ENCODE measurements around the gene CACNA1C.

The CACNA1C gene

DNA sequence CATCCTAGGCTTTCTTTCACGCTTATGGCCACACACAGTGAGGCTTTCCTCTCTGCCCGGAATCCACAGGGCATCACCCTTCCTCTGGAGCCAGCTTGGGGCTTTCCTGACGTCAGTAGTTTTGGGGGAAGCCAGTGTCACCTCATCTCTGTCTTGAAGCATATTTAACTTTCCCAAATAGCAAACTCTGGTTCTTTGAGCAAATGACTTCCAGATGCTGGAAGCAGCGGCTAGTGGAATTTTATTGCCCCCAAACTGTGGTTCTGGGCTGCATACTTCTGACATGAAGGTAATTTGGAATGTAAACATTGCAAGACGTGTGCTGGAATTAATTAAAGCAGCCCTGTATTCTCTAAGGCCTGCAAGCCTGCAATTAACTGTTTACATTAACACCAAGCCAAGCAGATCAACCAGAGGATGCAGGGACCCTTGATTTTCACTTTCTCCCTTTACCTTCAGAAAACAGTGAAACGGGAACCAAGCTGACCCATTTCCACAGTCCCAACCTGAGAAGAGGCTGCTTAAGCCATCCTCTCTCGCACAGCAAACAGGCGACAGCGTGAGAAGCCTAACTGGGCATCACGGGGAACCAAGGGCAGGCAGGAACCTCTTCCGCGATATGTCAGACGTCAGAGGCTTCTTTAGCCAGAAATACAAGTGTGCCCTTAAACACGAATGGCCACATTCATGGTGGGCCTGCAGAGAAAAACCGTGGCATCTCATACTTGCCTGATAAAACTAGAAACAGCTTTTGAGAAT, 258.4 kb downstream of the CACNA1C start:
- FAIRE-seq (no peak), DNase-seq (ENCODE audit: low spot score) (no peak)

GRCh38 chr12:2312175-2312574, 259.4 kb downstream of the CACNA1C start:
- FAIRE-seq: peak; percentile 9
- DNase-seq (ENCODE audit: low spot score): no peak

- no peak for DNase-seq (ENCODE audit: low spot score)
- no peak for FAIRE-seq
Measured at GRCh38 chr12:2312770-2313169, 260.0 kb downstream of the CACNA1C start.

DNA sequence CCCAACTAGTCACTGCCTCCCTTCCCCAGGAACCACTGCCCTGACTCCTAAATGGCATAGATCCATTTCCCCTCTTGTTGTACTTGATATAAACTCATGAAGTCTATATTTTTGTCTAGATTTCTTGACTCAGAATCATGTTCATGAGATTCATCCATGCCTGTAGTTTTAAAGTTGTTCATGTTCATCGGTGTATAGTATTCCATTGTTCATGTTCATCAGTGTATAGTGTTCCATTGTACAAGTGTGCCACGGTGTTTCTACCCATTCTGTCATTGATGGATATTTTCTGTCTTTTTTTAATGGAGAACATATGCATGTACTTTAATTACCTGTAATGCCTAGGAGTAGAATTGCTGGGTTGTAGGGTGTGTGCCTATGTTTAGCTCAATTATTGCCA, 261.7 kb downstream of the CACNA1C start:
- no peak for DNase-seq (ENCODE audit: low spot score)
- peak; percentile 56 for FAIRE-seq

DNA sequence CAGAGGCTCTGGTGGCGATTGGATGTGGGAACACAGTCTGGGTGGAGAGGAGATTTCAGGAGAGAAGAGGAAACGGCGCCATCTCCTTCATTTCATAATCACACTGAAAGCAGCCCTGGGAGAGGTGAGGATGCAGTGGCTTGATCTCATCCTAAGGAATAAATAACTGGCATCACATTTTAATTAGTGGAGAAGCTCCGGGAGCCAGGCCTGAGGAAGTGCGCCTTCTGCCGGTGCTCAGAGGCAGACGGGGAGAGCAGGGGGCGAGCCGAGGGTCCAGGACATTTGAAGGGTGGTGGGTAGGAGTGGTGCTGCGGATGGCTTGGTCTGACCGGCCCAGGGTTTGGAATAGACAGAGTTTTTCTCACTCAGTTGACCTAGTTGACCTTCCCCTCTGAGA, 265.0 kb downstream of the CACNA1C start:
- DNase-seq (ENCODE audit: low spot score) (no peak), FAIRE-seq (no peak)

GRCh38 chr12:2318286-2318685, 265.5 kb downstream of the CACNA1C start:
- peak; percentile 55 for FAIRE-seq

GRCh38 chr12:2319136-2319535, 266.3 kb downstream of the CACNA1C start:
- FAIRE-seq: peak; percentile 94
- no peak for DNase-seq (ENCODE audit: low spot score)

More at GRCh38 chr12:2318286-2318685, 265.5 kb downstream of the CACNA1C start:
- DNase-seq (ENCODE audit: low spot score): no peak

GRCh38 chr12:2319737-2320506, 267.1 kb downstream of the CACNA1C start:
- DNase-seq (ENCODE audit: low spot score): peak; percentile 79
- FAIRE-seq: peak; percentile 56

DNA sequence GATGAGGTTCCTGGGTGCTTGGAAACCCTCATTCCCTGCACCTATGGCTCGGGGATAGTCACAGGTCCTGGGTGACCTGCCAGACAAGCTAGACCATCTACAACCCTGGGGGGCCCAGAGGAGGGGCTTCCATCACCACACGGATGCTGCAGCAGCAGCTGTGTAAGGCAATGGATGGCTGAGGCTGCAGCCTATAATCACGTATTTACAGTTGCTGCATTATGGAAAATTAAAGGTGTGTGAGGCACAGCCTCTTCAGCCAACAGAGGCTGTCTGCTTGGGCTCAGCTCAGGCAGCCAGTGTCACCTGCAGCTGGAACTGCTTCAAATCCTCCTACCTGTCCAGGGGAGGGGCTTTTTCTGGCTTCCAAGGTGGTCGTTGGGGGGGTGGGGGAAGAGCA, 268.1 kb downstream of the CACNA1C start:
- DNase-seq (ENCODE audit: low spot score): no peak
- peak; percentile 17 for FAIRE-seq

DNA sequence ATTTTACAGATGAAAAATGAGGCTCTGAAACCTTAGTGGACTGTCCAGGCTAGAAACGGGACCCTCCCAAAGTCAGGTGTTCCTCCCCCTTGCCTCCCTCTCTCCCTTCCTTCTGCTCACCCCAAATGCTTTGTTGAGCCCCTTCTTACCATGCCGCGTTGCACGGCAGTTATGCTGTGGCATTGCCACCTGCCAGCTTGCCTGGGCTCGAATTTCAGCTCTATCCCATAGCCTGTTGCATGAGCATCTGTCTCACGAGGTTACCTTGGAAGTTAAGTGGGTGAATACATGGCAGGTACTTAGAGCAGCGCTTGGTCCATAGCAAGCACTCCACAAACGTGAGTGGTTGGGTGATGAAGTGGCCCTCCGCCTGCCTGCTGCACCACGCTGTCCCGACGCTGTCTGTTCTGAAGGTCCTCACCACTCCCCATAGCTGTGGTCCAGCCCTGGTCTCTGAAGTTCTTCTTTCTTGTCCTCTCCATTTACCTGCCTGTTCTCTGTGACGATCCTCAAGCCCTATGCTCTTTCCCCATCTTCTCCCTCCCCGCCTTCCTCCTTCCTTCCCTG, 269.9 kb downstream of the CACNA1C start:
- DNase-seq (ENCODE audit: low spot score): no peak
- peak; percentile 44 for FAIRE-seq

- peak; percentile 23 for FAIRE-seq
- DNase-seq (ENCODE audit: low spot score): no peak
Measured at GRCh38 chr12:2323532-2324255, 270.9 kb downstream of the CACNA1C start.

DNA sequence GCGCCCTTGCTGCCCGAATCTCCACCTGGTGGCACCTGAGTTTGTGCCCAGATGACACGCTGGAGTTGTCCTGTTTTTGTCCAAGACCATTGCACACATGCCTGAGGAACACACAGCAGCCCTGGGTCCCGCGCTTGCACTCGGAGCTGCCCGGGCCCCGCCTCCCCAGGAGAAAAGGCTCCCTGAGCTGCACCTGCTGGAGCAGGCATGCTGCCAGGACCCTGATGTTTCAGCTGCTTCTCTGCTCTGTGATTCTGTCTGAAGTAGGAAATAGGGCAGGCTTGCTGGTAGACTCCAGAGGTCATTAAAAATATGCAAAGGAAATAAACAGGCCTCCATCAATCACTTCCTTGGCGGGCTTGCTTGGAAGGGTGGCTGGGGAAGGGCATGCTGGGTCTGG, 271.6 kb downstream of the CACNA1C start:
- FAIRE-seq: no peak
- no peak for DNase-seq (ENCODE audit: low spot score)

DNA sequence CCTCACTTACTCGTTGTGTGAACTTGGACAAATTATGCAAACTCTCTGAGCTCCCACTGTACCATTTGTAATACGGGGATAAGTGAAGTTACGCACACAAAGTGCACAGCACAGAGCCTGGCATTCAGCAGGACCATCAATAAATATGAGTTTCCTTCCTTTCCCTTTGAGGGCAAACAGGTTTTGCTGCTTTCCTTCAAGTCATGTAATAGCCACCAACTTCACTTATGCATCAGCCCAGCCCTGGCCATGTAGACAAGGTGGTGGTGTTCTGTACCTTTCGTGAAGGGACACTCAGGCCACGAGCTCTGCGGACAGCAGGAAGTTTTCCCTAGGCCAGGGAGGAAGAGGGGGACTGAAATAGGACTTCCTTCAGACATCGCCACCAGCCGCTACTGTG, 272.7 kb downstream of the CACNA1C start:
- DNase-seq (ENCODE audit: low spot score) (no peak), FAIRE-seq (peak; percentile 78)

- DNase-seq (ENCODE audit: low spot score): no peak
- FAIRE-seq: no peak
Measured at GRCh38 chr12:2326470-2326869, 273.7 kb downstream of the CACNA1C start.

- DNase-seq (ENCODE audit: low spot score) (no peak), FAIRE-seq (no peak)
Measured at GRCh38 chr12:2328661-2329060, 275.9 kb downstream of the CACNA1C start.

GRCh38 chr12:2329661-2330210, 276.9 kb downstream of the CACNA1C start:
- DNase-seq (ENCODE audit: low spot score): no peak
- no peak for FAIRE-seq

- FAIRE-seq (no peak), DNase-seq (ENCODE audit: low spot score) (no peak)
Measured at GRCh38 chr12:2332236-2332635, 279.4 kb downstream of the CACNA1C start.

- FAIRE-seq (peak; percentile 35), DNase-seq (ENCODE audit: low spot score) (no peak)
Measured at GRCh38 chr12:2332947-2333346, 280.2 kb downstream of the CACNA1C start.

DNA sequence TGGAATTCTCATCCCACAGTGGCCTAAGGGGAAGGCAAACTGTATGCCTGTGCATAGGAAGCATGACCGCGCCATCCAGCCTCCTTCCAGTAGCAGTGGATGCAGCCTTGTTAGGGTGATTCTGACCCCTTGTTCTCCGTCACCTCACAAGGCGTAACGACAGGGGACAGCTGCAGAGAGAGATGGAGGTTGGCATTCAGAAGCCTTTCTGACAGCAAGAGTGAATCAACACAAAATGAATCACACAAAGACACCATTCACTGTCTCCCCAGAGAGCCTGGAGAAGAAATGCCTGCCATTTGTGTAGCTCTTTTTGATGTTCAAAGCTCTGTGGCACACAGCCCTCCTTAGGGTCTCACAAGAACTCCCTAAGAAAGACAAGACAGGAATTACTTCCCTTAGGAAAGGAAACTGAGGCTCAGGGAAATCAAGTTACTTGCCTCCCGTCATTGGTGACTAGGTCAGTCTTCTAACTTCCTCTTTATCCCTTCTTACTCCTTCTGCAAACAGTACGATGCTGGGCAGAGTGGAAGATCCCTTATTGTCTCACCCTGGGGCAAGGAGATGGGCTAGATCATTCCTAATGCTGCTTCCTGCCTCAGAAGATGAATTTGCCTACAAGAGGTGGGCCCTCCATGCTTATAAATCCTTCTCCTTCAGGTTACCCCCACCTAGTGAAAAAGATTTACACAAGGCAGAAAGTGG, 280.9 kb downstream of the CACNA1C start:
- DNase-seq (ENCODE audit: low spot score) (no peak), FAIRE-seq (peak; percentile 53)

GRCh38 chr12:2334271-2334670, 281.5 kb downstream of the CACNA1C start:
- DNase-seq (ENCODE audit: low spot score) (no peak), FAIRE-seq (no peak)

DNA sequence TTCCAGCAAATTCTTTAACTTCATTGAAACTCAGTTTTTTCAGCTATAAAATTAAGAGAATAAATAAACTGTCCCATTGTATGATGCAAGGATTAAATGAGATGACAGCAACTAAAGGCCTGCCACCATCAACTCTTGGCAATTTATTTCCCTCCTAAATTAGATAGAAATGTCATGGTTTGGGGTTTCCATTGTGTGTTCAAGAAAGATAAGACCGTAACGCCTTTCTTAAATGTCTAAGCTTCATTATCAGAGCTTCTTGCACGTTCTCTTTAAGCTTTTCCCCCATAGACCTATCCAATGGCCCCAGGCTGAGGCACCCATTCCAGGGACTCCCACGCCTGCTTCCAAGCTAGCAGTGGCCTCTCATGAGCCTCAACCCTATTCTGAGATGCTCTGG, 281.9 kb downstream of the CACNA1C start:
- FAIRE-seq: no peak
- DNase-seq (ENCODE audit: low spot score): no peak
